Measurements from ENCODE around the gene APOBEC4. TPM values are rescaled to one million over a fixed set of nuclear protein-coding genes. Genes with fewer than 3 reads are reported as not detected.

Gene APOBEC4
- total RNA-seq, 2 donors from 2014 or later = not detected

DNA sequence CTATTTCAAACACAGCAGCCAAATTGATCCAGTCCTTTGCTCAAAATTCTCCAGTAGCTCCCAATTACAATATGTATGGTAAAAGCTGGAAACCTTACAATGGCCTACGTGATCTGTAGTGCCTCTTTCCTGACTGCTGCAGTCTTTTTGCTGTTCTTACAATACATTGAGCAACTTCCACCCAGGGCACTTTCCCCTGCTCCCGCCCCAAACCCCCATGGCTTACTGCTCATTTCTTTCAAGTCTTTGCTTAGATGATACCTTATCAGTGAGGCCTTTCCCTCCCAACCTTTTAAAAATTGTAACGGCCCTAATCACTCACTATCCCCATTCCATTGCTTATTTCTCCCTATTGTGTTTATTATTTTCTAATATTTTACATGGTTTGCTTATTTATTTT, 43.9 kb upstream of the APOBEC4 start:
- Histone ChIP-seq H3K4me1 (no peaks in the 10 kb centered on the region), H3K4me3 (no peak overlapping the region), H3K9ac (ENCODE audit: low read depth in 2 of 2, low read length in 2 of 2) (no peak overlapping the region), H3K36me3 (no peaks in the 10 kb centered on the region), H3K9me3 (no peaks in the 10 kb centered on the region), H3K27me3 (no peaks in the 10 kb centered on the region), H3K27ac (no peak overlapping the region)
- no peak for DNase-seq
- TF ChIP-seq, protein P1, sequence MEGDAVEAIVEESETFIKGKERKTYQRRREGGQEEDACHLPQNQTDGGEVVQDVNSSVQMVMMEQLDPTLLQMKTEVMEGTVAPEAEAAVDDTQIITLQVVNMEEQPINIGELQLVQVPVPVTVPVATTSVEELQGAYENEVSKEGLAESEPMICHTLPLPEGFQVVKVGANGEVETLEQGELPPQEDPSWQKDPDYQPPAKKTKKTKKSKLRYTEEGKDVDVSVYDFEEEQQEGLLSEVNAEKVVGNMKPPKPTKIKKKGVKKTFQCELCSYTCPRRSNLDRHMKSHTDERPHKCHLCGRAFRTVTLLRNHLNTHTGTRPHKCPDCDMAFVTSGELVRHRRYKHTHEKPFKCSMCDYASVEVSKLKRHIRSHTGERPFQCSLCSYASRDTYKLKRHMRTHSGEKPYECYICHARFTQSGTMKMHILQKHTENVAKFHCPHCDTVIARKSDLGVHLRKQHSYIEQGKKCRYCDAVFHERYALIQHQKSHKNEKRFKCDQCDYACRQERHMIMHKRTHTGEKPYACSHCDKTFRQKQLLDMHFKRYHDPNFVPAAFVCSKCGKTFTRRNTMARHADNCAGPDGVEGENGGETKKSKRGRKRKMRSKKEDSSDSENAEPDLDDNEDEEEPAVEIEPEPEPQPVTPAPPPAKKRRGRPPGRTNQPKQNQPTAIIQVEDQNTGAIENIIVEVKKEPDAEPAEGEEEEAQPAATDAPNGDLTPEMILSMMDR (IDR thresholded peaks at IDR 0.05) = no peak
- intact Hi-C loops (cut with DNase I) = no loop called here

DNA sequence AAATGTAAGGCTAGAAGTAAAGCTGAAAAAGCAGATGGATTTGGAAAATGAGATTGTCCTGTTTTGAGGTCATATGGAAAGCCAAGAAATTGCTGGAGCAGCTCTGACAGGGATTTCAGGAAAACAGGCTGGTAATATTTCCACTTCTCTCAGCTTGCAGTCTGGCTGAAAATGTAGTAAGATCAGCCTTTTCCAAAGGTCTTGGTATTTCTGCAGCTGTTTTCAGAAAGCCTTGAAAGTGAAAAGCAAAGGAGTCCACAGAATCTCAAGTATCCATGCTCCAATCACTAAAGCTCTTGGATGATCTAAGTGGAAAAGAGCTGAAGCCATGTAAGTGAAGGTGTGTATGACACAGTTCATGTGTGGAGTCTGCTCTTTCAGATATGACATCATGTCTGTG, 41.6 kb upstream of the APOBEC4 start:
- TF ChIP-seq, protein P1 (IDR thresholded peaks at IDR 0.05) = no peak
- DNase-seq = no peak
- Histone ChIP-seq H3K27me3 (no peaks in the 10 kb centered on the region), H3K9me3 (no peaks in the 10 kb centered on the region), H3K9ac (ENCODE audit: low read depth in 2 of 2, low read length in 2 of 2) (no peak overlapping the region), H3K4me3 (no peak overlapping the region), H3K36me3 (no peaks in the 10 kb centered on the region), H3K4me1 (no peaks in the 10 kb centered on the region), H3K27ac (no peak overlapping the region)
- intact Hi-C loops (cut with DNase I) = no loop called here

- TF ChIP-seq, protein P1 (IDR thresholded peaks at IDR 0.05) = no peak
- Histone ChIP-seq H3K9ac (ENCODE audit: low read depth in 2 of 2, low read length in 2 of 2) (no peak overlapping the region), H3K4me1 (no peaks in the 10 kb centered on the region), H3K27me3 (no peaks in the 10 kb centered on the region), H3K36me3 (no peaks in the 10 kb centered on the region), H3K4me3 (no peak overlapping the region), H3K27ac (no peak overlapping the region), H3K9me3 (no peaks in the 10 kb centered on the region)
- intact Hi-C loops (cut with DNase I) = no loop called here
- DNase-seq = no peak
Measured at GRCh38 chr1:183694066-183694465, 41.0 kb upstream of the APOBEC4 start.

- Histone ChIP-seq H3K4me1 (no peaks in the 10 kb centered on the region), H3K4me3 (no peak overlapping the region), H3K27me3 (no peaks in the 10 kb centered on the region), H3K36me3 (no peaks in the 10 kb centered on the region), H3K9ac (ENCODE audit: low read depth in 2 of 2, low read length in 2 of 2) (no peak overlapping the region), H3K27ac (no peak overlapping the region), H3K9me3 (no peaks in the 10 kb centered on the region)
- intact Hi-C loops (cut with DNase I) = no loop called here
- TF ChIP-seq, protein P1 (IDR thresholded peaks at IDR 0.05) = no peak
- no peak for DNase-seq
Measured at GRCh38 chr1:183693521-183693920, 40.4 kb upstream of the APOBEC4 start.

- Histone ChIP-seq H3K9ac (ENCODE audit: low read depth in 2 of 2, low read length in 2 of 2) (no peak overlapping the region), H3K9me3 (no peaks in the 10 kb centered on the region), H3K4me3 (no peak overlapping the region), H3K4me1 (no peaks in the 10 kb centered on the region), H3K36me3 (no peaks in the 10 kb centered on the region), H3K27me3 (no peaks in the 10 kb centered on the region), H3K27ac (no peak overlapping the region)
- TF ChIP-seq, protein P1 (IDR thresholded peaks at IDR 0.05) = no peak
- DNase-seq = no peak
- intact Hi-C loops (cut with DNase I) = loop anchor here (5.0 to 10.0 kb wide), 2 partner anchors 37 to 225 kb away; partner anchors contain the start of gene APOBEC4
Measured at GRCh38 chr1:183689762-183690204, 36.7 kb upstream of the APOBEC4 start.

All from colonic mucosa (tissue), 4 donors.